HS-5 (cell line): Measurements from ENCODE around the gene SLC1A7.

ENCODE experiments used
- DNase-seq: peaks from one replicate; pipeline ENCODE4 v3.0.0-alpha.2; 2012; ENCODE audit warnings: low read depth

SLC1A7 gene

GRCh38 chr1:53090227-53091147 is 52.0 kb downstream of the SLC1A7 start:
- DNase-seq, result no peak

GRCh38 chr1:53089478-53090226 is 52.8 kb downstream of the SLC1A7 start:
- DNase-seq, result no peak

GRCh38 chr1:53088616-53089300 is 53.7 kb downstream of the SLC1A7 start:
- DNase-seq, result no peak

- no peak for DNase-seq
Measured at GRCh38 chr1:53087332-53088285, 54.8 kb downstream of the SLC1A7 start.

- DNase-seq, result no peak
Measured at GRCh38 chr1:53086491-53087070, 55.9 kb downstream of the SLC1A7 start.

GRCh38 chr1:53085405-53085804 is 57.0 kb downstream of the SLC1A7 start:
- DNase-seq, result no peak

GRCh38 chr1:53084589-53084971 is 57.9 kb downstream of the SLC1A7 start:
- DNase-seq, result no peak

GRCh38 chr1:53083636-53084588 is 58.5 kb downstream of the SLC1A7 start:
- no peak for DNase-seq

GRCh38 chr1:53082826-53083455 is 59.5 kb downstream of the SLC1A7 start:
- DNase-seq, result no peak

- no peak for DNase-seq
Measured at GRCh38 chr1:53081384-53082066, 60.9 kb downstream of the SLC1A7 start.

- no peak for DNase-seq
Measured at GRCh38 chr1:53080769-53081168, 61.7 kb downstream of the SLC1A7 start.

GRCh38 chr1:53080041-53080440 is 62.4 kb downstream of the SLC1A7 start:
- no peak for DNase-seq

- no peak for DNase-seq
Measured at GRCh38 chr1:53079251-53079650, 63.2 kb downstream of the SLC1A7 start.

- no peak for DNase-seq
Measured at GRCh38 chr1:53078333-53079101, 63.9 kb downstream of the SLC1A7 start.

- no peak for DNase-seq
Measured at GRCh38 chr1:53077599-53077965, 64.9 kb downstream of the SLC1A7 start.

GRCh38 chr1:53076721-53077598 is 65.5 kb downstream of the SLC1A7 start:
- DNase-seq, result no peak

- no peak for DNase-seq
Measured at GRCh38 chr1:53076165-53076564, 66.3 kb downstream of the SLC1A7 start.
